Panc1 (cell line): ENCODE data around the gene CACNA1C. TPM values are rescaled to one million over a fixed set of nuclear protein-coding genes. Genes with fewer than 3 reads are reported as not detected.

Experiments
- ATAC-seq: fragments of 200-7000 bp; cut with Tn5 transposase; 2 replicates; pipeline ENCODE4 v1.9.1; 2020; ENCODE audit warnings: mild to moderate bottlenecking, moderate library complexity
- BruUV-seq: library from RNA; stranded (reverse); fragments of 400-500 nt; replicated peaks from 2 replicates; lab custom pipeline; 2021; lab: Mats Ljungman, UMichigan
- CTCF ChIA-PET: fragments of 300-600 bp; sonication (Branson Sonifier 250); formaldehyde crosslinking; loops from one replicate; lab custom pipeline; 2022; ENCODE audit warnings: antibody characterized with exemption; lab: Charles Lee
- POLR2A ChIA-PET: fragments of 300-600 bp; sonication (Branson Sonifier 250); formaldehyde crosslinking; loops from one replicate; lab custom pipeline; 2022; ENCODE audit warnings: antibody characterized with exemption; lab: Charles Lee
- DNase-seq: peaks from one replicate; pipeline ENCODE4 v3.0.0-alpha.2; 2010; ENCODE audit warnings: low read depth, low spot score
- H3K27ac ChIP-seq: 2 replicates; pipeline ENCODE4 v1.5.1; 2011; ENCODE audit warnings: mild to moderate bottlenecking, low read length, inconsistent platforms
- H3K27me3 ChIP-seq: fragments of 200-500 bp; sonication (Bioruptor generic); 2 replicates; pipeline ENCODE4 v1.6.0; 2014; ENCODE audit warnings: low read length, inconsistent platforms; ENCODE audit not compliant: control insufficient read depth, insufficient read depth
- H3K36me3 ChIP-seq: fragments of 200-500 bp; sonication (Bioruptor generic); 2 replicates; pipeline ENCODE4 v1.5.1; 2014; ENCODE audit warnings: inconsistent platforms, mild to moderate bottlenecking, low read length, moderate library complexity; ENCODE audit not compliant: control insufficient read depth, insufficient read depth
- H3K4me1 ChIP-seq: 2 replicates; pipeline ENCODE4 v1.5.1; 2011; ENCODE audit warnings: inconsistent platforms, mild to moderate bottlenecking, low read length, moderate library complexity; ENCODE audit not compliant: control insufficient read depth, insufficient read depth
- H3K4me3 ChIP-seq, 2 experiments: 2 replicates each; pipeline ENCODE4 v1.5.1; 2011 to 2012; ENCODE audit warnings: low read depth in 2 of 2, low read length in 2 of 2, mild to moderate bottlenecking in 2 of 2, inconsistent platforms in 1 of 2, moderate library complexity in 1 of 2
- H3K9me3 ChIP-seq: fragments of 200-500 bp; sonication (Bioruptor generic); 2 replicates; pipeline ENCODE4 v1.5.1; 2014; ENCODE audit warnings: low read depth, mild to moderate bottlenecking, inconsistent platforms, low read length, moderate library complexity; ENCODE audit not compliant: control insufficient read depth, insufficient read depth
- POLR2AphosphoS5 ChIP-seq: IDR thresholded peaks from 2 replicates; pipeline ENCODE4 v1.6.1; 2012; ENCODE audit warnings: mild to moderate bottlenecking, low read depth, low read length, moderate library complexity
- REST ChIP-seq, 2 experiments: IDR thresholded peaks; 2 replicates each; pipeline ENCODE4 v1.6.1; 2011 to 2012; ENCODE audit warnings: low read depth in 2 of 2, control low read depth in 1 of 2, low read length in 1 of 2, mild to moderate bottlenecking in 1 of 2, moderate library complexity in 1 of 2; ENCODE audit not compliant: insufficient read depth in 1 of 2
- SIN3A ChIP-seq: IDR thresholded peaks from 2 replicates; pipeline ENCODE4 v1.6.1; 2012; ENCODE audit warnings: low read depth, mild to moderate bottlenecking, low read length, moderate library complexity, borderline replicate concordance; ENCODE audit not compliant: insufficient read depth
- TCF7L2 ChIP-seq: IDR thresholded peaks from 2 replicates; pipeline ENCODE4 v1.6.1; 2011; ENCODE audit warnings: mild to moderate bottlenecking, low read depth, low read length, inconsistent platforms
- in situ Hi-C: cut with HindIII; loops from 2 replicates; pipeline ENCODE4 v1.10.0; 2016; ENCODE audit warnings: low sequenced_read_pairs, low pct_unique_long_range_greater_than_20kb
- intact Hi-C: fragments of 100-400 bp; cut with micrococcal nuclease; formaldehyde crosslinking; loops from one replicate; pipeline ENCODE4 v1.10.0; 2022; ENCODE audit not compliant: unreplicated experiment
- total RNA-seq: library from RNA; stranded (reverse); gene quantifications from one replicate; pipeline ENCODE4 v1.2.1, GENCODE V29; 2021; ENCODE audit not compliant: unreplicated experiment
- TF ChIP-seq, protein P1 (sequence below): fragments of 450-650 bp; IDR thresholded peaks from 2 replicates; pipeline ENCODE4 v1.5.1; 2017; ENCODE audit warnings: mild to moderate bottlenecking

The CACNA1C gene
- total RNA-seq, 1 experiment from 2014 or later: 0.03 TPM

- CTCF ChIA-PET: no interaction called here
- H3K9me3 ChIP-seq: no peaks in the 10 kb centered on the region
Measured at GRCh38 chr12:2027351-2027750, 25.4 kb upstream of the CACNA1C start.

GRCh38 chr12:2029851-2030250 lies 22.9 kb upstream of the CACNA1C start:
- TF ChIP-seq, protein P1, sequence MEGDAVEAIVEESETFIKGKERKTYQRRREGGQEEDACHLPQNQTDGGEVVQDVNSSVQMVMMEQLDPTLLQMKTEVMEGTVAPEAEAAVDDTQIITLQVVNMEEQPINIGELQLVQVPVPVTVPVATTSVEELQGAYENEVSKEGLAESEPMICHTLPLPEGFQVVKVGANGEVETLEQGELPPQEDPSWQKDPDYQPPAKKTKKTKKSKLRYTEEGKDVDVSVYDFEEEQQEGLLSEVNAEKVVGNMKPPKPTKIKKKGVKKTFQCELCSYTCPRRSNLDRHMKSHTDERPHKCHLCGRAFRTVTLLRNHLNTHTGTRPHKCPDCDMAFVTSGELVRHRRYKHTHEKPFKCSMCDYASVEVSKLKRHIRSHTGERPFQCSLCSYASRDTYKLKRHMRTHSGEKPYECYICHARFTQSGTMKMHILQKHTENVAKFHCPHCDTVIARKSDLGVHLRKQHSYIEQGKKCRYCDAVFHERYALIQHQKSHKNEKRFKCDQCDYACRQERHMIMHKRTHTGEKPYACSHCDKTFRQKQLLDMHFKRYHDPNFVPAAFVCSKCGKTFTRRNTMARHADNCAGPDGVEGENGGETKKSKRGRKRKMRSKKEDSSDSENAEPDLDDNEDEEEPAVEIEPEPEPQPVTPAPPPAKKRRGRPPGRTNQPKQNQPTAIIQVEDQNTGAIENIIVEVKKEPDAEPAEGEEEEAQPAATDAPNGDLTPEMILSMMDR: no peak
- TF ChIP-seq POLR2AphosphoS5 (no peak), SIN3A (no peak), TCF7L2 (no peak), REST (IDR thresholded peaks at IDR 0.05; ENCODE audit: insufficient read depth in 1 of 2, low read depth in 2 of 2, low read length in 1 of 2) (no peak)
- Histone ChIP-seq H3K36me3 (no peaks in the 10 kb centered on the region), H3K4me1 (no peaks in the 10 kb centered on the region; the same call in 1 of the 2 replicates), H3K4me3 (no peak overlapping the region), H3K27me3 (peaks cover 20% of the 10 kb centered on the region), H3K9me3 (no peaks in the 10 kb centered on the region), H3K27ac (no peak overlapping the region)
- CTCF ChIA-PET: no interaction called here
- POLR2A ChIA-PET: no interaction called here
- ATAC-seq (no peak), DNase-seq (no peak)
- intact Hi-C loops: no loop called here
- BruUV-seq: no TSS peak
- in situ Hi-C loops: no loop called here

More at GRCh38 chr12:2027351-2027750, 25.4 kb upstream of the CACNA1C start:
- Histone ChIP-seq H3K36me3 (no peaks in the 10 kb centered on the region), H3K27ac (no peak overlapping the region), H3K27me3 (peaks cover 11% of the 10 kb centered on the region), H3K4me1 (no peaks in the 10 kb centered on the region), H3K4me3 (no peak overlapping the region)
- TF ChIP-seq TCF7L2 (no peak), SIN3A (no peak), REST (IDR thresholded peaks at IDR 0.05; ENCODE audit: insufficient read depth in 1 of 2, low read depth in 2 of 2, low read length in 1 of 2) (no peak), POLR2AphosphoS5 (no peak)
- TF ChIP-seq, protein P1: no peak
- intact Hi-C loops: no loop called here
- BruUV-seq: no TSS peak
- in situ Hi-C loops: no loop called here
- ATAC-seq (no peak), DNase-seq (no peak)
- POLR2A ChIA-PET: no interaction called here
